GM18861 (cell line): ENCODE data around the gene RCL1.
"Not testable (repeated sequence)": the region's sequence is repeated elsewhere in the genome, so short reads cannot be mapped to it uniquely, and the experiment has no call there.

Experiments used
- ATAC-seq: cut with Tn5 transposase; IDR thresholded peaks from one replicate; pipeline ENCODE4 v1.9.1; 2021; ENCODE audit not compliant: unreplicated experiment

Gene RCL1

DNA sequence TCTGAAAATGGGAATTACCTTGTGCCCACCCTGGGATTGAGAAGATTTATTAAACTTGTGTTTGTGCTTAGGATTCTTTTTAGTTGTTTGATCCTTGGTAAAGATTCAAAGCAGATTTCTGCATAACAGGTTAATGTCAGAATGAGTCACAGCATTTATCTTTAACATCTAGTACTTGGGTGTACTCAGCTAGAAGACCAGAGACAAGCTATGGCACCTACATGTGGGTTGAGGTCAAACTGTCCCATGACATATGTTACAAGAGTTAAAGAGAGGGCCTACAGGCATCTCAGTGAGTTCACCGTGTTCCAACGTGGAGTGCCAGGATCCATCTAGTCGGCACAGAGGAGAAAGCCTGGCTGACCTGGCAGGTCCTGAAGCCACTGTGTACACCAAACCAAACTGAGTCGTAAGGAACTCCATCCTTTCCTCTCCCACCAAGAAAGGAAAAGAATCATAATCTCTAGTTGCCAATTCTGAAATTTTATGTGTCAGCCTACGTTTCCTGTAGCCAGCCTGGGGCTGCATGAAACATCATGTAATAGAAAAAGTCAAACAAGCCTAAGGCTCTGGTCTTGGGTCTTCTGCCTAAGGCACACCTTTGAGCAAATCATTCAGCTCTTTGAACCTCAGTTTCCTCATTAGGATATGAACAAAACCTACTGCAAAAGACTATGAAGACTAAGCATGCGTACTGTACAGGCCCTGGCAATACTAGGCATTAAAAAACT is 73.7 kb downstream of the RCL1 start:
- no peak for ATAC-seq

GRCh38 chr9:4873066-4873465 is 80.3 kb downstream of the RCL1 start:
- ATAC-seq: no peak

DNA sequence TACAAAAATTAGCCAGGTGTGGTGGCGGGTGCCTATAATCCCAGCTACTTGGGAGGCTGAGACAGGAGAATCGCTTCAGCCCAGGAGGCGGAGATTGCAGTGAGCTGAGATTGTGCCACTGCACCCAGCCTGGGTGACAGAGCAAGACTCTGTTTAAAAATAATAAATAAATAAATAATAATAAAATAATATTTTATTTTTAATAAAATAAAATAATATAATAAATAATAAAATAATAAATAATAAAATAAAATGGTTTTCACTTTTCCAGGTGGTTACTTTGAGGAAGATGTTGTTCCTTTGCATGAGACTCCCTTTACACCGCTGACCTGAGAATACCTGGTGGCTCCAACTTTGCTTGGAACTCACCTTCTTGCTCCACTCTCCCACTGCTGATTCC is 82.8 kb downstream of the RCL1 start:
- no peak for ATAC-seq

- ATAC-seq: no peak
Measured at GRCh38 chr9:4879115-4879558, 86.4 kb downstream of the RCL1 start.

- no peak for ATAC-seq
Measured at GRCh38 chr9:4883326-4883873, 90.7 kb downstream of the RCL1 start.

- ATAC-seq: peak; percentile 100
Measured at GRCh38 chr9:4886698-4887097, 94.0 kb downstream of the RCL1 start.

- ATAC-seq: no peak
Measured at GRCh38 chr9:4887556-4887955, 94.8 kb downstream of the RCL1 start.

DNA sequence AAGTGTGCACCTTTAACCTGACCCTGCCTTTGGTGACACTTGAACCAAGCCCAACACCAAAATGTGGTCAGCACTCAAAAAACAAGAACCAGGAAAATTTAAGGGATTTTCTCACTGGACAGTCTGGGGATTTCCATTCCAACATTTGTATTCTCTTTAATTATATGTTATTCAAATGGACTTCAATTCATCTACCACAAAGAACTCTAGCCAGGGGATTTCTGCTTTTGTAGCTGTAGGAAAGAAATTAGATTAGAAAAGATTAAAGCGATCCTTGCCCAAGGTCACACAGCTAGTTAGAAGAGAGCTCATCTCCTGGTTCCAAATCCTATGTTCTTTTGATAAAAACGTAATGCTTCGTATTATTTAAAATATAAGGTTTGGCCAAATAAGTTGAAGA is 97.5 kb downstream of the RCL1 start:
- no peak for ATAC-seq

DNA sequence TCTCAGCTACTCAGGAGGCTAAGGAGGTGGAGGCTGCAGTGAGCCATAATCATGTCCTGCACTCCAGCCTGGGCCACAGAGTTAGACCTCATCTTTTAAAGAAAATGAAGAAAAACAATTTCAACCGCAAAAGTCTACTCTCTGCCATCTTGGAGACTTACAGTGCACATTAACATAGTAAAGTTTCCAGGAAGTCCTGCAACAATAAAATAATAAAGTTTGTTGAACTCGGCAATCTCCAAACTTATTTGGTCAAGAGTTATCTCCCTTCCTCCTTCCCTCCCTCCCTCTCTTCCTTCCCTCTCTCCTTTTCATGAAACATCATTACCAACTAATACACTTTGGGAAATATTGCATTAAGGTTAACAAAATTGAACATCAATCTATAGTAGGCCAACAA is 98.2 kb downstream of the RCL1 start:
- ATAC-seq: no peak

DNA sequence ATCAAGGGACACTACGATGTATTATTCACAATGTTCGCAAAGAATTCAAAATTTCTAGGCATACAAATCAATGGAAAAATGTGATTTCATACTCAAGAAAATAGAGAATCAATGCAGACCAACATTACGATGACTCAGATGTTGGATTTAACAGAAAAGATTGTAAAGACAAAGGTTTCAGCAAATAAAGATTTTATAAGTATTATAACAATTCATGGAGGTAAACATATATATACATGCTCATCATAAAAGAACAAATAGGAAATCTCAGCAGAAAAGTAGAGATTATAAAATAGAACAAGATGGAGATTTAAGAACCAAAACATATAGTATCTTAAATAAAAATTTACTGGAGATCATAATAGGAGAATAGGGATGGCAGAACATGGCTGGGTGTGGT is 98.9 kb downstream of the RCL1 start:
- ATAC-seq: no peak

GRCh38 chr9:4892501-4893194 is 99.9 kb downstream of the RCL1 start:
- ATAC-seq: no peak

GRCh38 chr9:4894076-4894475 is 101.3 kb downstream of the RCL1 start:
- no peak for ATAC-seq

GRCh38 chr9:4899853-4900252 is 107.1 kb downstream of the RCL1 start:
- not testable (repeated sequence) for ATAC-seq

DNA sequence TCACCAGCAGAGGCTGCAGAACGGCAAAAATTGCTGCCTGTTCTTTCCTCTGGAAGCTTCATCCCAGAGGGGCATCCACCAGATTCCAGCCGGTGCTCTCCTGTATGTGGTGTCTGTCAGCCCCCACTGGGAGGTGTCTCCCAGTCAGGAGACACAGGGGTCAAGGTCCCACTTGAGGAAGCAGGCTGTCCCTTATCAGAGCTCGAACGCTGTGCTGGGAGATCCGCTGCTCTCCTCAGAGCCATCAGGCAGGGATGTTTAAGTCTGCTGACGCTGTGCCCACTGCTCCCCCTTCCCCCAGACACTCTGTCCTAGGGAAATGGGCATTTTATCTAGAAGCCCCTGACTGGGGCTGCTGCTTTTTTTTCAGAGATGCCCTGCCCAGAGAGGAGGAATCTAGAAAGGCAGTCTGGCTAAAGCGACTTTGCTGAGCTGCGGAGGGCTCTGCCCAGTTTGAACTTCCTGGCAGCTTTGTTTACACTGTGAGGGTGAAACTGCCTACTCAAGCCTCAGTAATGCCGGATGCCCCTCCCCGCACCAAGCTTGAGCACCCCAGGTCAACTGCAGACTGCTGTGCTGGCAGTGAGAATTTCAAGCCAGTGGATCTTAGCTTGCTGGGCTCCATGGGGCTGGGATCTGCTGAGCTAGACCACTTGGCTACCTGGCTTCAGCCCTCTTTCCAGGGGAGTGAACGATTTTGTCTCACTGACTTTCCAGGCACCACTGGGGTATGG is 108.8 kb downstream of the RCL1 start:
- not testable (repeated sequence) for ATAC-seq

DNA sequence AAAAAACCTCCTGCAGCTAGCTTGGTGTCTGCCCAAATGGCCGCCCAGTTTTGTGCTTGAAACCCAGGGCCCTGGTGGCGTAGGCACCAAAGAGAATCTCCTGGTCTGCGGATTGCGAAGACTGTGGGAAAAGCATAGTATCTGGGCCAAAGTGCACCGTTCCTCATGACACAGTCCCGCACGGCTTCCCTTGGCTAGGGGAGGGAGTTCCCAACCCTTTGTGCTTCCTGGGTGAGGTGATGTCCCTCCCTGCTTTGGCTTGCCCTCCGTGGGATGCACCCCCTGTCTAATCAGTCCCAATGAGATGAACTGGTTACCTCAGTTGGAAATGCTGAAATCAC is 109.4 kb downstream of the RCL1 start:
- no peak for ATAC-seq

- no peak for ATAC-seq
Measured at GRCh38 chr9:4904322-4905134, 111.8 kb downstream of the RCL1 start.

DNA sequence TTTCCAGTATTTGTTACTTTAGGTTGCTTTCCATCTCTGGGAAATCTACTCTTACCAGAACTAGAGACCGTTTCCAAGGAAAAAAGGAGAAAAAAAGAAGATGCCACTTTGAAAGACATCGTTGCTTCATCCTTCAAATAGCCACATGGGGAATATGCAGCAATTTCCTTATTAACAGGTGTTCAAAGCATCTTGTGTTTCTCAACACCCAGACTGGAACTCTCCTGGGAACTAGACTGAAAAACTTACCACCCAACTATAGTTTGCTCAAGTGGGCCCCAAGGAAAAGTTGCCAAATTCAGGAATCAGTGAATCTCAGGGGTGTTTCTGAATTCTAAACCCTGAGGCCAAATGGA is 112.4 kb downstream of the RCL1 start:
- ATAC-seq: no peak
